Liver (tissue), 9 donors: ENCODE measurements around the gene GAB2. TPM values are rescaled to one million over a fixed set of nuclear protein-coding genes. Genes with fewer than 3 reads are reported as not detected.
"Not testable (repeated sequence)": the region's sequence is repeated elsewhere in the genome, so short reads cannot be mapped to it uniquely, and the experiment has no call there.

Source experiments
- DNase-seq: peaks from one replicate; pipeline ENCODE4 v3.0.0-alpha.2; 2017; ENCODE audit warnings: low spot score
- H3K27ac ChIP-seq, 2 donors: one replicate each; pipeline ENCODE4 v1.7.0; 2013; ENCODE audit warnings: inconsistent platforms in 2 of 2, low read length in 2 of 2, control low read depth in 1 of 2, low read depth in 1 of 2, mild to moderate bottlenecking in 1 of 2
- H3K27me3 ChIP-seq, 4 donors: one replicate each; pipeline versions ENCODE4 v1.6.1 to v1.7.0; 2013; ENCODE audit warnings: low read length in 3 of 4, inconsistent platforms in 1 of 4, mild to moderate bottlenecking in 1 of 4, moderate library complexity in 1 of 4; ENCODE audit not compliant: control insufficient read depth in 4 of 4, insufficient read depth in 4 of 4
- H3K36me3 ChIP-seq, 4 donors: one replicate each; pipeline versions ENCODE4 v1.6.1 to v1.7.0; 2013; ENCODE audit warnings: low read length in 3 of 4, mild to moderate bottlenecking in 3 of 4, low read depth in 1 of 4, moderate library complexity in 1 of 4; ENCODE audit not compliant: control insufficient read depth in 4 of 4, insufficient read depth in 3 of 4
- H3K4me1 ChIP-seq, 4 donors: one replicate each; pipeline versions ENCODE4 v1.6.1 to v1.7.0; 2013; ENCODE audit warnings: low read length in 3 of 4, mild to moderate bottlenecking in 3 of 4, moderate library complexity in 1 of 4; ENCODE audit not compliant: control insufficient read depth in 4 of 4, insufficient read depth in 4 of 4
- H3K4me3 ChIP-seq, 3 donors: one replicate each; pipeline versions ENCODE4 v1.6.1 to v1.7.0; 2013; ENCODE audit warnings: low read length in 3 of 3, control low read depth in 1 of 3, low read depth in 1 of 3, mild to moderate bottlenecking in 1 of 3
- H3K9ac ChIP-seq, 2 donors: one replicate each; pipeline ENCODE4 v1.7.0; 2013; ENCODE audit warnings: low read length in 2 of 2, mild to moderate bottlenecking in 2 of 2, moderate library complexity in 2 of 2, control low read depth in 1 of 2, low read depth in 1 of 2
- H3K9me3 ChIP-seq, 4 donors: one replicate each; pipeline versions ENCODE4 v1.6.1 to v1.7.0; 2013; ENCODE audit warnings: low read length in 3 of 4; ENCODE audit not compliant: control insufficient read depth in 4 of 4
- EGR1 ChIP-seq, 2 donors: IDR thresholded peaks; 2 replicates each; pipeline ENCODE4 v1.6.1; 2016 to 2018; ENCODE audit warnings: antibody characterized with exemption in 2 of 2, low read depth in 2 of 2
- FOXA1 ChIP-seq: IDR thresholded peaks from 2 replicates; pipeline ENCODE4 v1.6.1; 2016; ENCODE audit warnings: antibody characterized with exemption
- FOXA2 ChIP-seq: IDR thresholded peaks from 2 replicates; pipeline ENCODE4 v1.6.1; 2016; ENCODE audit warnings: antibody characterized with exemption
- GABPA ChIP-seq, 2 donors: IDR thresholded peaks in 1 of 2; conservative IDR thresholded peaks in 1 of 2; 2 replicates each; pipeline ENCODE4 v1.6.1; 2016; ENCODE audit warnings: antibody characterized with exemption in 2 of 2, mild to moderate bottlenecking in 1 of 2, moderate library complexity in 1 of 2
- HNF4A ChIP-seq, 2 donors: conservative IDR thresholded peaks; 2 replicates each; pipeline ENCODE4 v1.6.1; 2016; ENCODE audit warnings: antibody characterized with exemption in 2 of 2, mild to moderate bottlenecking in 2 of 2
- HNF4G ChIP-seq: IDR thresholded peaks from 2 replicates; pipeline ENCODE4 v1.6.1; 2016; ENCODE audit warnings: antibody characterized with exemption
- JUND ChIP-seq, 2 donors: IDR thresholded peaks; 2 replicates each; pipeline ENCODE4 v1.6.1; 2016; ENCODE audit warnings: antibody characterized with exemption in 2 of 2
- RXRA ChIP-seq, 2 donors: IDR thresholded peaks; 2 replicates each; pipeline ENCODE4 v1.6.1; 2017 to 2018; ENCODE audit warnings: antibody characterized with exemption in 2 of 2, mild to moderate bottlenecking in 1 of 2
- SP1 ChIP-seq: IDR thresholded peaks from 2 replicates; pipeline ENCODE4 v1.6.1; 2018; ENCODE audit warnings: antibody characterized with exemption, mild to moderate bottlenecking
- TAF1 ChIP-seq: conservative IDR thresholded peaks from 2 replicates; pipeline ENCODE4 v1.6.1; 2016; ENCODE audit warnings: antibody characterized with exemption, mild to moderate bottlenecking
- YY1 ChIP-seq: IDR thresholded peaks from 2 replicates; pipeline ENCODE4 v1.6.1; 2016; ENCODE audit warnings: antibody characterized with exemption, mild to moderate bottlenecking
- WGBS: extraction: QIAGEN DNeasy Blood & Tissue Kit; methylation state at CpG from one replicate; pipeline ENCODE4 v1.1.7; 2013; 5-methylcytosine and 5-hydroxymethylcytosine counted together
- polyA plus RNA-seq, 2 donors: library from polyadenylated mRNA; stranded (reverse) in 1 of 2; unstranded in 1 of 2; fragments of 200-250 nt in 1 of 2; fragments of >200 nt in 1 of 2; fragmentation: Nextera tagmentation in 1 of 2; extraction: Ambion mirVana in 1 of 2; gene quantifications; one replicate each; pipeline versions ENCODE4 v1.2.1 to v1.2.3, GENCODE V29; 2013 to 2015
- total RNA-seq, 2 donors: library from RNA; depleted of rRNA; stranded (reverse); fragments of >200 nt; gene quantifications; one replicate each; pipeline ENCODE4 v1.2.3, GENCODE V29; 2014
- TF ChIP-seq, protein P1 (sequence below): IDR thresholded peaks from 2 replicates; pipeline ENCODE4 v1.6.1; 2016; ENCODE audit warnings: antibody characterized with exemption
- TF ChIP-seq, protein P2 (sequence below): IDR thresholded peaks from 2 replicates; pipeline ENCODE4 v1.6.1; 2016; ENCODE audit warnings: antibody characterized with exemption
- TF ChIP-seq, protein P3 (sequence below): fragments of 150-350 bp; IDR thresholded peaks from 2 replicates; pipeline ENCODE4 v1.5.1; 2017; ENCODE audit warnings: improper control_type of control experiment, low read depth, low read length; ENCODE audit not compliant: missing input control
- TF ChIP-seq, protein P4 (sequence below): IDR thresholded peaks from 2 replicates; pipeline ENCODE4 v1.6.1; 2016; ENCODE audit warnings: antibody characterized with exemption
- donor health status: healthy.
- donor health status: healthy.
- donor health status: healthy.
- donor health status: healthy.
- donor health status: healthy.

GAB2 gene
- total and polyA plus RNA-seq, 4 donors, result 1.3 to 3.6 (median 2.5) TPM

DNA sequence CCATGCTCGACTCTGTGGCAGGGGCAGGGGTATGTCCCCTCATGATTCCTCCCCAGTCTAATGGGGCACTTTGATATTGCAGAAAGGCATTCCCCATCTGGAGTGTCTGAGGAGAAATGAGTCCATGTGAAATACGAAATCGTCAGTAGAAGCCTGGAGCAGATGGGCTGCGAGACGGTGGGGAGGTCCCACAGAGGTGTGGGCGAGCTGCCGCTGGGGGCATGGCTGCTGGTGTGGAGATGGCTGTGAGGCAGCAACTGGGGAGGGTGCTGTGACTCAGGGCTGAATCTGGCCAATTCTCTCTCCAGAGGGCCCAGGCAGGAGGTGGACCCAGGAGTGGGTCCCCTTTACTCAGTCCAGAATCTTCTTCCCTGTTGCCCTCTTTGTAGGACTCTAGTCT lies 240.4 kb downstream of the GAB2 start (continued):
- TF ChIP-seq GABPA (IDR thresholded peaks at IDR 0.05 in 1 of 2, conservative IDR thresholded peaks at IDR 0.05 in 1 of 2) (no peak), SP1 (no peak)

DNA sequence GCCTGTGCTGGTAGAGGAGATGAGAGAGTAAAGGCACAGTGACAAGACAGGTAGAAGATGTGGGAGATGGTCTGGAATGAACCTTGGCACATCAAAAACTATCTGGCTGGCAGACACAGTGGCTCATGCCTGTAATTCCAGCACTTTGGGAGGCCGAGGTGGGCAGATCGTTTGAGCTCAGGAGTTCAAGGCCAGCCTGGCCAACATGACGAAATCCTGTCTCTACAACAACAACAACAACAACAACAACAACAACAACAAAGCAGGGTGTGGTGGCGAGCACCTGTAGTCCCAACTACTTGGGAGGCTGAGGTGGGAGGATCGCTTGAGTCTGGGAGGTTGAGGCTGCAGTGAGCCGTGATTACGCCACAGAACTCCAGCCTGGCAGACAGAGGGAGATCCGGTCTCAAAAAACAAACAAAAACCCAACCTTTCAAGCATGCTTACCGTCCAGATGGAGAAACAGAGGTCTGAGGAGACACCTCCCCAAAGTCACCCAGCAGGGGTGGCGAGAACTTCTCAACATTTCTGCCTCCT lies 240.9 kb downstream of the GAB2 start:
- WGBS, result 74% methylated on average over 10 of the region's 10 CpGs
- Histone ChIP-seq H3K27ac (no peak overlapping the region), H3K36me3 (peaks cover 3 to 18% (median 10%) of the 10 kb centered on the region in 4 donors), H3K9me3 (no peaks in the 10 kb centered on the region), H3K27me3 (no peaks in the 10 kb centered on the region), H3K4me3 (no peak overlapping the region), H3K9ac (no peak overlapping the region), H3K4me1 (peaks cover 0 to 12% (median 3%) of the 10 kb centered on the region in 4 donors)
- TF ChIP-seq FOXA2 (no peak), JUND (IDR thresholded peaks at IDR 0.05) (no peak), EGR1 (IDR thresholded peaks at IDR 0.05; ENCODE audit: low read depth in 2 of 2) (no peak)
- no peak for DNase-seq

DNA sequence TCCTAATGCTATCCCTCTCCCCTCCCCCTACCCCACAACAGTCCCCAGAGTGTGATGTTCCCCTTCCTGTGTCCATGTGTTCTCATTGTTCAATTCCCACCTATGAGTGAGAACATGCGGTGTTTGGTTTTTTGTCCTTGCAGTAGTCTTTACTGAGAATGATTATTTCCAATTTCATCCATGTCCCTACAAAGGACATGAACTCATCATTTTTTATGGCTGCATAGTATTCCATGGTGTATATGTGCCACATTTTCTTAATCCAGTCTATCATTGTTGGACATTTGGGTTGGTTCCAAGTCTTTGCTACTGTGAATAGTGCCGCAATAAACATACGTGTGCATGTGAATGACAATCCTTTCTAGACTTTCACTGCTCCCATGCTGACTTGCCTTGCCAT lies 241.8 kb downstream of the GAB2 start:
- WGBS, result 98% methylated on average over 3 of the region's 3 CpGs
- H3K9ac ChIP-seq, DNase-seq, H3K27ac ChIP-seq, H3K4me3 ChIP-seq, H3K9me3 ChIP-seq, H3K27me3 ChIP-seq: not testable (repeated sequence)
- Histone ChIP-seq H3K4me1 (peaks cover 2 to 19% (median 8%) of the 10 kb centered on the region in 4 donors), H3K36me3 (peaks cover 3 to 14% (median 10%) of the 10 kb centered on the region in 4 donors)

DNA sequence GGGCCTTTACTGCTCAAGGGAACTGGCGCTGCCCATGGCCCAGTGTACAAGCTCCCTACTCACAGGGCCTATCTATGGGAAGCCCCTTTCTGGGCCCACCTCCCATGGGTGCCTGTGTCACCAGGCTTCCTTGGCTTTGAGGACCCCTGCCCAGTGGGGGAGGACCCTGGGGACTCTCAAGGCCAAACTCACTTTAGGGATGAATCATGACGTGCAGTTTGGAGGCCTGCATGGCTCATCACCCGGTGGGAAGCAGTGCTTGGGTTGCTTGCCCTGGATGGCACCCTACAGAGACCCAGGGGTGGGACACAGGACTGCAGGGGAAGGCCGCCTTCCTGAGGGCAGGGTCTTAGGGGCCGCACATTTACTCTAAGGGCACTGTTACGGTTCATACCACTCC lies 245.7 kb downstream of the GAB2 start:
- Histone ChIP-seq H3K36me3 (peaks cover 3 to 14% (median 10%) of the 10 kb centered on the region in 4 donors), H3K27ac (peak overlapping the region in 1 of 2 donors; percentile 23), H3K4me1 (peaks cover 0 to 27% (median 16%) of the 10 kb centered on the region in 4 donors), H3K27me3 (no peaks in the 10 kb centered on the region), H3K9ac (no peak overlapping the region), H3K4me3 (no peak overlapping the region), H3K9me3 (no peaks in the 10 kb centered on the region)
- 97% methylated on average over 6 of the region's 6 CpGs for WGBS
- TF ChIP-seq TAF1, result no peak
- TF ChIP-seq EGR1 (IDR thresholded peaks at IDR 0.05; ENCODE audit: low read depth in 2 of 2), result no peak
- TF ChIP-seq, protein P1, sequence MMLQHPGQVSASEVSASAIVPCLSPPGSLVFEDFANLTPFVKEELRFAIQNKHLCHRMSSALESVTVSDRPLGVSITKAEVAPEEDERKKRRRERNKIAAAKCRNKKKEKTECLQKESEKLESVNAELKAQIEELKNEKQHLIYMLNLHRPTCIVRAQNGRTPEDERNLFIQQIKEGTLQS, result no peak
- no peak for TF ChIP-seq JUND (IDR thresholded peaks at IDR 0.05)
- DNase-seq, result no peak

DNA sequence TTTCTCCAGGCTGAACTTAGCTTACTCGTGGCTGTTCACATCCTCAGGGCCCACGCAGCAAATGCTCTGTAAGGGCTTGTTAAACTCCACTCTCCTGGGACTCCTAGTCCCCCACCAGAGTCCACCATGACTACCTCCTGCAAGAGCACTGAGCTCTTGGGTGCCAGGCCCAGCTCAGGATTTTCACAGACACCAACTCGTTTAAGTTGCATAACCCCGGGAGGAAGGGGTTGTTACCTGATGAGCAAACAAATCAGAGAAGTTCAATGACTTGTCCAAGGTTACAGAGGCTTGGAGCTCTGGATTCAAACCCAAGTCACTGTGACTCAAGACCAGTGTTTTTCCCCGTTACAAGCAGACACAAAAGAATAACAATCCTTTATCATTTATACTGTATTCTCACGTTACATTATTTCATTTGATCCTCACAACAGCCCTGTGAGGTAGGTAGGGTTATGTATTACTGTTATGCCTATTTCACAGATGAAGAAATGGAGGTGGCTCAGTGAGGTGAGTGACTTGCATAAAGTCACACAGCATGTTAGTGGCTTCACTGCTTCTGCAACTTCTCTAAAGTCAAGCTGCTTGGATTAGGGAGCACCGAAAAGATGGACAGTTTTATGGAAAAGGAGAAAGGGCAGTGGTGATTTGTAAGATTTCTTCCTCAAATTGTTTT lies 246.6 kb downstream of the GAB2 start:
- peaks cover 3 to 14% (median 10%) of the 10 kb centered on the region in 4 donors for H3K36me3 ChIP-seq
- peak overlapping the region; percentile 57 to 94 (median 65) for H3K4me3 ChIP-seq
- WGBS, result 42% methylated on average over 7 of the region's 7 CpGs
- no peaks in the 10 kb centered on the region for H3K9me3 ChIP-seq
- H3K9ac ChIP-seq, result peak overlapping the region; percentile 87 to 95
- H3K27me3 ChIP-seq, result no peaks in the 10 kb centered on the region
- no peak for DNase-seq
- peaks cover 0 to 29% (median 19%) of the 10 kb centered on the region in 4 donors for H3K4me1 ChIP-seq
- peak overlapping the region; percentile 94 to 97 for H3K27ac ChIP-seq
- TF ChIP-seq, protein P2, sequence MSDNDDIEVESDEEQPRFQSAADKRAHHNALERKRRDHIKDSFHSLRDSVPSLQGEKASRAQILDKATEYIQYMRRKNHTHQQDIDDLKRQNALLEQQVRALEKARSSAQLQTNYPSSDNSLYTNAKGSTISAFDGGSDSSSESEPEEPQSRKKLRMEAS, result peak; percentile 80
- peak; percentile 97 for TF ChIP-seq RXRA (IDR thresholded peaks at IDR 0.05)
- peak; percentile 82 for TF ChIP-seq SP1
- TF ChIP-seq HNF4G, result no peak
- TF ChIP-seq FOXA2, result no peak
- TF ChIP-seq HNF4A (conservative IDR thresholded peaks at IDR 0.05), result peak; percentile 71 to 76
- TF ChIP-seq TAF1, result peak; percentile 98
- TF ChIP-seq YY1, result peak; percentile 69
- TF ChIP-seq, protein P3, sequence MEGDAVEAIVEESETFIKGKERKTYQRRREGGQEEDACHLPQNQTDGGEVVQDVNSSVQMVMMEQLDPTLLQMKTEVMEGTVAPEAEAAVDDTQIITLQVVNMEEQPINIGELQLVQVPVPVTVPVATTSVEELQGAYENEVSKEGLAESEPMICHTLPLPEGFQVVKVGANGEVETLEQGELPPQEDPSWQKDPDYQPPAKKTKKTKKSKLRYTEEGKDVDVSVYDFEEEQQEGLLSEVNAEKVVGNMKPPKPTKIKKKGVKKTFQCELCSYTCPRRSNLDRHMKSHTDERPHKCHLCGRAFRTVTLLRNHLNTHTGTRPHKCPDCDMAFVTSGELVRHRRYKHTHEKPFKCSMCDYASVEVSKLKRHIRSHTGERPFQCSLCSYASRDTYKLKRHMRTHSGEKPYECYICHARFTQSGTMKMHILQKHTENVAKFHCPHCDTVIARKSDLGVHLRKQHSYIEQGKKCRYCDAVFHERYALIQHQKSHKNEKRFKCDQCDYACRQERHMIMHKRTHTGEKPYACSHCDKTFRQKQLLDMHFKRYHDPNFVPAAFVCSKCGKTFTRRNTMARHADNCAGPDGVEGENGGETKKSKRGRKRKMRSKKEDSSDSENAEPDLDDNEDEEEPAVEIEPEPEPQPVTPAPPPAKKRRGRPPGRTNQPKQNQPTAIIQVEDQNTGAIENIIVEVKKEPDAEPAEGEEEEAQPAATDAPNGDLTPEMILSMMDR, result no peak
- TF ChIP-seq, protein P4, sequence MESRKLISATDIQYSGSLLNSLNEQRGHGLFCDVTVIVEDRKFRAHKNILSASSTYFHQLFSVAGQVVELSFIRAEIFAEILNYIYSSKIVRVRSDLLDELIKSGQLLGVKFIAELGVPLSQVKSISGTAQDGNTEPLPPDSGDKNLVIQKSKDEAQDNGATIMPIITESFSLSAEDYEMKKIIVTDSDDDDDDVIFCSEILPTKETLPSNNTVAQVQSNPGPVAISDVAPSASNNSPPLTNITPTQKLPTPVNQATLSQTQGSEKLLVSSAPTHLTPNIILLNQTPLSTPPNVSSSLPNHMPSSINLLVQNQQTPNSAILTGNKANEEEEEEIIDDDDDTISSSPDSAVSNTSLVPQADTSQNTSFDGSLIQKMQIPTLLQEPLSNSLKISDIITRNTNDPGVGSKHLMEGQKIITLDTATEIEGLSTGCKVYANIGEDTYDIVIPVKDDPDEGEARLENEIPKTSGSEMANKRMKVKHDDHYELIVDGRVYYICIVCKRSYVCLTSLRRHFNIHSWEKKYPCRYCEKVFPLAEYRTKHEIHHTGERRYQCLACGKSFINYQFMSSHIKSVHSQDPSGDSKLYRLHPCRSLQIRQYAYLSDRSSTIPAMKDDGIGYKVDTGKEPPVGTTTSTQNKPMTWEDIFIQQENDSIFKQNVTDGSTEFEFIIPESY, result peak; percentile 73
- TF ChIP-seq EGR1 (IDR thresholded peaks at IDR 0.05; ENCODE audit: low read depth in 2 of 2), result peak in 1 of 2 donors; percentile 82
- peak; percentile 55 to 77 for TF ChIP-seq JUND (IDR thresholded peaks at IDR 0.05)
- TF ChIP-seq, protein P1, result peak; percentile 78
- TF ChIP-seq FOXA1, result no peak
- TF ChIP-seq GABPA (IDR thresholded peaks at IDR 0.05 in 1 of 2, conservative IDR thresholded peaks at IDR 0.05 in 1 of 2), result no peak
